ENCODE results near the gene NTM. TPM values are rescaled to one million over a fixed set of nuclear protein-coding genes. Genes with fewer than 3 reads are reported as not detected.

NTM gene
- total RNA-seq, 1 donor = 52.2 TPM

DNA sequence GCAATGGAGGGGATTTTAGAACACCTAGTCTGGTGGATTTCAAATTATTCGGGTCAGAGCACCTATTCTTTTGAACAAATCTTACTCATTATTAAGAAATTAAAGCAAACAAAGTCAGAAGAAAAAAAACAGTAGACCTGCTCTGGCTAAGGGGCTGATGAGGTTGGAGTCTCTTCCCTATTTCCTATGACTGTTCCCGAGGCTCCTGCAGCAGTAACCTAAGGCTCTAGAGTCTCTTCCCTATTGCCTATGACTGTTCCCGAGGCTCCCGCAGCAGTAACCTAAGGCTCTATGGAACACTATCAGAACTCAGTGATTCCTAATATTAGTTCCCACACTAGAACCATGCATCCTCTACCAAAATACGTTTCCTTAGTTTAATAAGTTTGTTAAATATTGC is 607.9 kb downstream of the NTM start:
- TF ChIP-seq, protein P1, sequence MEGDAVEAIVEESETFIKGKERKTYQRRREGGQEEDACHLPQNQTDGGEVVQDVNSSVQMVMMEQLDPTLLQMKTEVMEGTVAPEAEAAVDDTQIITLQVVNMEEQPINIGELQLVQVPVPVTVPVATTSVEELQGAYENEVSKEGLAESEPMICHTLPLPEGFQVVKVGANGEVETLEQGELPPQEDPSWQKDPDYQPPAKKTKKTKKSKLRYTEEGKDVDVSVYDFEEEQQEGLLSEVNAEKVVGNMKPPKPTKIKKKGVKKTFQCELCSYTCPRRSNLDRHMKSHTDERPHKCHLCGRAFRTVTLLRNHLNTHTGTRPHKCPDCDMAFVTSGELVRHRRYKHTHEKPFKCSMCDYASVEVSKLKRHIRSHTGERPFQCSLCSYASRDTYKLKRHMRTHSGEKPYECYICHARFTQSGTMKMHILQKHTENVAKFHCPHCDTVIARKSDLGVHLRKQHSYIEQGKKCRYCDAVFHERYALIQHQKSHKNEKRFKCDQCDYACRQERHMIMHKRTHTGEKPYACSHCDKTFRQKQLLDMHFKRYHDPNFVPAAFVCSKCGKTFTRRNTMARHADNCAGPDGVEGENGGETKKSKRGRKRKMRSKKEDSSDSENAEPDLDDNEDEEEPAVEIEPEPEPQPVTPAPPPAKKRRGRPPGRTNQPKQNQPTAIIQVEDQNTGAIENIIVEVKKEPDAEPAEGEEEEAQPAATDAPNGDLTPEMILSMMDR (IDR thresholded peaks at IDR 0.05; ENCODE audit: insufficient read depth, low read length) = no peak
- no peak overlapping the region for H3K4me3 ChIP-seq (ENCODE audit: low read depth, low read length)
- DNase-seq (ENCODE audit: low read depth) = no peak

DNA sequence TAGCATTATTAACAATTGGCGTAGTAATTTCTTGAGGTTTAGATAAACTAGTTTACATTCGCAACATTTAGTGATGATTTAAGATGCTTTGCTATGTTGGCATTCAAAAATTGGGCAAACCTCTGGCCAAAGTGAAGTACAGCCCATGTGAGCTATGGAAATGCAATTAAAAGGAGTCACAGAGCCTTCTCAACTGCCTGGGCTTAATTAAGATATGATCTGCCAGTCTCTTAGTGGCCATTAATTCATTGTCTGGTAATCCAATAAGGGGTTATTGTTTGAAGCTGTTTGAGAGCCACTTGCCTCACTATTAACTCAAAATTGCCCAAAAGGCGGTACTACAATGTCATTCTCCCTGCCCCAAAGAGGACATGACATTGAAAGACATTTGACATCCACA is 608.9 kb downstream of the NTM start:
- no peak for DNase-seq (ENCODE audit: low read depth)
- TF ChIP-seq, protein P1 (IDR thresholded peaks at IDR 0.05; ENCODE audit: insufficient read depth, low read length) = no peak

DNA sequence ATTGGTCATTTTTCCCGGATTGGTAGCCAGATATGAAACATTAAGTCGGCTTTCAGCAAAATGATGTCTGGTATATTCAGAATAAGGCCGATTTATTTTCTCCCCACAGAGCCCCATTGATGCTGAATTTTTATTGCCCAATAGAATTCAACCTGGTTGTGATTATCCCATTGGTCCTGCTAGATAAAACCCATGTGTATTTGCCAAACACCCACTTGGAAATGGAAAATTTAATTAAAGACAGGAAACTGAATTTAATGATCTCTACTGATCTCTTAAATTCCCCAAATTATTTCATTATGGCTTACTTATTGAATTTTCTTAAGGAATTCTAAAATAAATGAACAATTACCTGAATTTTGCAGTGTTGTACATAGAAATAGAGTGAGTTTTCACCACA is 609.8 kb downstream of the NTM start:
- no peak overlapping the region for H3K4me3 ChIP-seq (ENCODE audit: low read depth, low read length)
- TF ChIP-seq, protein P1 (IDR thresholded peaks at IDR 0.05; ENCODE audit: insufficient read depth, low read length) = no peak
- DNase-seq (ENCODE audit: low read depth) = no peak

More for the DNA sequence above, 608.9 kb downstream of the NTM start:
- H3K4me3 ChIP-seq (ENCODE audit: low read depth, low read length) = no peak overlapping the region

DNA sequence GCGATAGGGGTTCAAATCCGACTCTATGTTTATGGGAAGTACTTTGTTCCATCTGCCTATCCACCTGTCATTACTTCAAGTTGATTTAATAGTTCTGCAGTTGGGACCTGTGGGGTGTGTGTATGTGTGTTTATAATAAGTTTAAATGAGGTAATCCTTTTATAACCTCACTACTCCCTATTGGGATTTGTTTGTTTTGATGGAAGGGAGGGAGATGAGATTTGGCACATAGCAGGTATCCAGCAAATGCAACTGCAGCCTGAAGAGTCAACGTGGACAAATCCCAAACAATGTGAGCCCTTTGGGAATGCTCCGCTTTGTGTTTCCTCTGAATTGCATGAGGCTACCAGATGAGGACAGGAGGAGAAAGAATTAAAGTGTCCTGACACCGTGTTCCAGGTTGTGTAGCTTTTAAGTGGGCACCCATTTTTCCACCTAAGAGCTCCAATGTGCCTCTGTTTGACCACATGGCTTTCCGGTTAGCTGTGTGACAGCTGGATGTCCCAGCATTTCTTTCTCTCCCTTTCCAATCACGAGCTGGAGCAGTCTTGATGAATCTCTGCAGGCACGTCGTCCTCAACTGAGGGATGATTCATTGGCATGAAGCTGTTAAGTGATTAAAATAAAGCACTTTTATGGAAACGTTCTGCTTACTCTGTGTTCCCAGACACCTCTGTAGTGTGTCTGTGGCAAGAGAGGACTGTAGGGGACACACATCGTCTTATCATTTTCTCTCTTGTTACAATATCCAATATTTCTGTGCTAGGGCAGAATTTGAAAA is 610.7 kb downstream of the NTM start:
- DNase-seq (ENCODE audit: low read depth) = peak; percentile 15
- H3K4me3 ChIP-seq (ENCODE audit: low read depth, low read length) = no peak overlapping the region
- TF ChIP-seq, protein P1 (IDR thresholded peaks at IDR 0.05; ENCODE audit: insufficient read depth, low read length) = no peak

DNA sequence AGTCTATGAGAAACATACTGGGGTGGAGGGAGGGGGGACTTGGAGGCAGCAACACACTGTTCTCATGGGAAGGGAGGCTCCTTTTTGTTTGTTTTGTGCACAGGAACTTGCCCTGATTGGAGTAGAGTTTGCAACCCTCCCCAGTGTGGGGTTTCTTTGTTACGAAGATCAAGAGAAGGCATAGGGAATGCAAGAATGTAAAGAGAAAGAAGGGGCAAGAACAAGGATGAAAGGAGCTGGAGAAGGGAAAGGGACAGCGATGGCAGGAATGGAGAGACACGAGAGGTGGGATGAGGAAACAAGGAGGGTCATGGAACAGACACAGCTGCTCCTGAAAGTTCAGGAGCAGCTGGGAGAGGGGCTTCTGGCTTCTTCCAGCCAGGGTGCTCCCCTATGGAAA is 611.7 kb downstream of the NTM start:
- DNase-seq (ENCODE audit: low read depth) = no peak
- TF ChIP-seq, protein P1 (IDR thresholded peaks at IDR 0.05; ENCODE audit: insufficient read depth, low read length) = no peak
- H3K4me3 ChIP-seq (ENCODE audit: low read depth, low read length) = no peak overlapping the region

DNA sequence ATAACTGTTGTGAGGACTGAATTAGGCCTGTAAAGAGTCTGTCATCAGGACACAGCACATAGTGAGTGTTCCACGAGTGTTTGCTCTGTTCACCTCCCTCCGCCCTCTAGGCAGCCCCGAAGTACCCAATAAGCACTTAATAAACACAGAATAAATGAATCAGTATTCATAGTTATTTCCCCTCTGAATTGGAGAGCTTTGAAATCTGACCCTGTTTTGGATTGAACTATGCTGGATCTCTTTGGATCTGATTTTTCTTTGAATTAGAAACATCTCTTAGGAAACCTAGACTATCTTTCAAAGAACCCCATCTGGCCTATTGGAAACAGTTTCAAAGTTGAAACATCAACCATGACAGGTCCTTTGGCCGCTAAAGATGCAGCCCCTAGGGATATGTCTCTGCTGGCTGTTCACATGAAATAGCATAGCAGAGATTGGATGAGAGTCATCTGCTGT is 615.5 kb downstream of the NTM start:
- peak; percentile 66 for DNase-seq (ENCODE audit: low read depth)
- TF ChIP-seq, protein P1 (IDR thresholded peaks at IDR 0.05; ENCODE audit: insufficient read depth, low read length) = no peak

More for the DNA sequence above, 615.5 kb downstream of the NTM start:
- H3K4me3 ChIP-seq (ENCODE audit: low read depth, low read length) = no peak overlapping the region

Data from fibroblast of the aortic adventitia (primary cell).